IMR-90 (cell line): ENCODE measurements around the gene KCNH2. TPM values are rescaled to one million over a fixed set of nuclear protein-coding genes. Genes with fewer than 3 reads are reported as not detected.

Experiments
- ATAC-seq: fragments of 200-7000 bp; cut with Tn5 transposase; 2 replicates; pipeline ENCODE4 v1.9.1; 2020; ENCODE audit warnings: low read depth, mild to moderate bottlenecking, moderate library complexity
- BruUV-seq: library from RNA; stranded (reverse); fragments of 400-500 nt; replicated peaks from 2 replicates; lab custom pipeline; 2021; lab: Mats Ljungman, UMichigan
- CTCF ChIA-PET: fragments of 300-600 bp; formaldehyde crosslinking; extraction: SDS; loops from one replicate; lab custom pipeline; 2021; ENCODE audit warnings: antibody characterized with exemption; lab: Yijun Ruan, JAX
- POLR2A ChIA-PET: fragments of 300-600 bp; sonication (Branson Sonifier 250); formaldehyde crosslinking; loops from one replicate; lab custom pipeline; 2022; ENCODE audit warnings: antibody characterized with exemption; ENCODE audit not compliant: unreplicated experiment; lab: Charles Lee
- DNase-seq: peaks from one replicate; pipeline ENCODE4 v3.0.0; 2013
- H2AFZ ChIP-seq: replicated peaks from 2 replicates; pipeline ENCODE3; 2013; ENCODE audit warnings: low read length, mild to moderate bottlenecking; ENCODE audit not compliant: poor library complexity
- H2AK5ac ChIP-seq: 2 replicates; pipeline ENCODE4 v1.6.1; 2013; ENCODE audit warnings: low read depth, low read length, inconsistent platforms
- H2AK9ac ChIP-seq: replicated peaks from 2 replicates; pipeline ENCODE3; 2013; ENCODE audit warnings: mild to moderate bottlenecking, low read depth, low read length, moderate library complexity; ENCODE audit not compliant: poor library complexity
- H2BK120ac ChIP-seq: 2 replicates; pipeline ENCODE4 v1.6.1; 2013; ENCODE audit warnings: low read depth, low read length, inconsistent platforms
- H2BK15ac ChIP-seq: 3 replicates; pipeline ENCODE4 v1.6.1; 2013; ENCODE audit warnings: low read depth, low read length, inconsistent platforms
- H2BK20ac ChIP-seq: 2 replicates; pipeline ENCODE4 v1.6.1; 2013; ENCODE audit warnings: low read depth, mild to moderate bottlenecking, inconsistent platforms, low read length, moderate library complexity
- H2BK5ac ChIP-seq: 2 replicates; pipeline ENCODE4 v1.6.1; 2013; ENCODE audit warnings: mild to moderate bottlenecking, low read depth, low read length, inconsistent platforms; ENCODE audit not compliant: poor library complexity, severe bottlenecking
- H3K14ac ChIP-seq: replicated peaks from 2 replicates; pipeline ENCODE4 v1.6.1; 2013; ENCODE audit warnings: low read depth, low read length, inconsistent platforms
- H3K18ac ChIP-seq: 2 replicates; pipeline ENCODE4 v1.6.1; 2013; ENCODE audit warnings: low read depth, low read length, control low read depth
- H3K23ac ChIP-seq: 2 replicates; pipeline ENCODE4 v1.6.1; 2013; ENCODE audit warnings: low read depth, low read length, inconsistent platforms
- H3K27ac ChIP-seq: 2 replicates; pipeline ENCODE4 v1.5.1; 2013; ENCODE audit warnings: mild to moderate bottlenecking, control low read depth, low read length; ENCODE audit not compliant: insufficient read depth
- H3K27me3 ChIP-seq: 2 replicates; pipeline ENCODE4 v1.6.1; 2013; ENCODE audit warnings: low read length; ENCODE audit not compliant: control insufficient read depth, insufficient read depth
- H3K36me3 ChIP-seq: 2 replicates; pipeline ENCODE4 v1.6.1; 2013; ENCODE audit warnings: low read length, mixed read lengths; ENCODE audit not compliant: control insufficient read depth, insufficient read depth
- H3K4ac ChIP-seq: 2 replicates; pipeline ENCODE4 v1.6.1; 2013; ENCODE audit warnings: low read depth, low read length, inconsistent platforms
- H3K4me1 ChIP-seq: 2 replicates; pipeline ENCODE4 v1.6.1; 2013; ENCODE audit warnings: low read length, mixed read lengths; ENCODE audit not compliant: control insufficient read depth, insufficient read depth
- H3K4me2 ChIP-seq: 2 replicates; pipeline ENCODE4 v1.6.1; 2013; ENCODE audit warnings: low read depth, mild to moderate bottlenecking, control low read depth, low read length, moderate library complexity
- H3K4me3 ChIP-seq: 2 replicates; pipeline ENCODE4 v1.5.1; 2013; ENCODE audit warnings: low read depth, mild to moderate bottlenecking, control low read depth, low read length, moderate library complexity; ENCODE audit not compliant: insufficient read depth
- H3K56ac ChIP-seq: 2 replicates; pipeline ENCODE4 v1.6.1; 2013; ENCODE audit warnings: low read length, inconsistent platforms; ENCODE audit not compliant: insufficient read depth; ENCODE audit errors: extremely low read depth
- H3K79me1 ChIP-seq, 2 experiments: 2 replicates each; pipeline ENCODE4 v1.6.1; 2013; ENCODE audit warnings: low read length in 2 of 2, inconsistent platforms in 1 of 2, low read depth in 1 of 2
- H3K9ac ChIP-seq: 2 replicates; pipeline ENCODE4 v1.6.1; 2013; ENCODE audit warnings: low read depth, low read length, control low read depth
- H3K9me1 ChIP-seq: 2 replicates; pipeline ENCODE4 v1.6.1; 2013; ENCODE audit warnings: low read length, inconsistent platforms; ENCODE audit not compliant: insufficient read depth
- H3K9me3 ChIP-seq: 2 replicates; pipeline ENCODE4 v1.6.1; 2013; ENCODE audit warnings: low read length; ENCODE audit not compliant: control insufficient read depth, insufficient read depth
- H4K20me1 ChIP-seq: 2 replicates; pipeline ENCODE4 v1.6.1; 2013; ENCODE audit warnings: low read length, inconsistent platforms; ENCODE audit not compliant: insufficient read depth
- H4K5ac ChIP-seq: 2 replicates; pipeline ENCODE4 v1.6.1; 2013; ENCODE audit warnings: mild to moderate bottlenecking, low read depth, low read length, control low read depth
- H4K8ac ChIP-seq, 2 experiments: 2 replicates each; pipeline ENCODE4 v1.6.1; 2013; ENCODE audit warnings: low read depth in 2 of 2, low read length in 2 of 2, control low read depth in 1 of 2, inconsistent platforms in 1 of 2
- H4K91ac ChIP-seq: 2 replicates; pipeline ENCODE4 v1.6.1; 2013; ENCODE audit warnings: low read depth, low read length, inconsistent platforms; ENCODE audit not compliant: insufficient read depth
- BHLHE40 ChIP-seq: fragments of 150-350 bp; IDR thresholded peaks from 2 replicates; pipeline ENCODE4 v1.6.1; 2016; ENCODE audit warnings: mild to moderate bottlenecking, low read depth, low read length
- CEBPB ChIP-seq: IDR thresholded peaks from 2 replicates; pipeline ENCODE4 v1.6.1; 2012; ENCODE audit warnings: low read depth, low read length, improper control_type of control experiment
- CHD1 ChIP-seq: IDR thresholded peaks from 2 replicates; pipeline ENCODE4 v1.6.1; 2012; ENCODE audit warnings: low read depth, low read length, improper control_type of control experiment
- CTCF ChIP-seq: conservative IDR thresholded peaks from 2 replicates; pipeline ENCODE4 v1.5.1; 2012; ENCODE audit warnings: mild to moderate bottlenecking, low read depth, low read length, improper control_type of control experiment
- ELK1 ChIP-seq: fragments of 150-350 bp; IDR thresholded peaks from 2 replicates; pipeline ENCODE4 v1.6.1; 2016; ENCODE audit warnings: low read depth, mild to moderate bottlenecking, low read length, moderate library complexity, borderline replicate concordance
- FOS ChIP-seq: fragments of 150-350 bp; IDR thresholded peaks from 2 replicates; pipeline ENCODE4 v1.6.1; 2016; ENCODE audit warnings: low read depth, low read length
- MAFK ChIP-seq: IDR thresholded peaks from 2 replicates; pipeline ENCODE4 v1.6.1; 2012; ENCODE audit warnings: low read depth, low read length, improper control_type of control experiment
- MAZ ChIP-seq: IDR thresholded peaks from 2 replicates; pipeline ENCODE4 v1.6.1; 2012; ENCODE audit warnings: low read depth, mild to moderate bottlenecking, low read length, improper control_type of control experiment, moderate library complexity, borderline replicate concordance
- NFE2L2 ChIP-seq: fragments of 150-350 bp; IDR thresholded peaks from 2 replicates; pipeline ENCODE4 v1.6.1; 2016; ENCODE audit warnings: low read depth, mild to moderate bottlenecking, low read length
- POLR2A ChIP-seq: IDR thresholded peaks from 2 replicates; pipeline ENCODE4 v1.6.1; 2012; ENCODE audit warnings: mild to moderate bottlenecking, low read depth, low read length
- RFX5 ChIP-seq: IDR thresholded peaks from 2 replicates; pipeline ENCODE4 v1.8.0; 2012; ENCODE audit warnings: low read depth, mild to moderate bottlenecking, low read length, moderate library complexity
- SMC3 ChIP-seq: fragments of 150-350 bp; IDR thresholded peaks from 2 replicates; pipeline ENCODE4 v1.6.1; 2016; ENCODE audit warnings: low read depth, mild to moderate bottlenecking, antibody characterized with exemption, low read length, moderate library complexity
- USF2 ChIP-seq: fragments of 150-350 bp; IDR thresholded peaks from 2 replicates; pipeline ENCODE4 v1.6.1; 2017; ENCODE audit warnings: mild to moderate bottlenecking, antibody characterized with exemption, low read length, low read depth
- WGBS, 2 experiments: methylation state at CpG; one replicate each; pipeline versions ENCODE4 v1.1.5 to v1.1.7; 2013; ENCODE audit warnings: missing lambda C conversion rate in 2 of 2; ENCODE audit not compliant: insufficient read length in 1 of 2; ENCODE audit errors: extremely low coverage in 2 of 2; 5-methylcytosine and 5-hydroxymethylcytosine counted together
- dilution Hi-C: fragments of 300-500 bp; cut with HindIII; formaldehyde crosslinking; loops from one replicate; pipeline ENCODE4 v1.14.3; 2018; ENCODE audit warnings: low sequenced_read_pairs; ENCODE audit not compliant: unreplicated experiment
- in situ Hi-C: fragments of 300-500 bp; cut with MboI; formaldehyde crosslinking; loops from 3 replicates; pipeline ENCODE4 v1.14.3; 2019; ENCODE audit warnings: low sequenced_read_pairs, inconsistent platforms, mixed read lengths
- intact Hi-C: fragments of 100-400 bp; cut with micrococcal nuclease; formaldehyde crosslinking; loops from 2 replicates; pipeline ENCODE4 v1.10.0; 2022
- polyA plus RNA-seq, 3 experiments: library from polyadenylated mRNA; depleted of rRNA; stranded (reverse); fragments of >200 nt; gene quantifications; 2 replicates each; pipeline ENCODE4 v1.2.3, GENCODE V29; 2012; ENCODE audit warnings: low replicate concordance in 1 of 3
- total RNA-seq: library from RNA; depleted of rRNA; stranded (reverse); fragments of >200 nt; gene quantifications from 2 replicates; pipeline ENCODE4 v1.2.3, GENCODE V29; 2012

The KCNH2 gene
- total and polyA plus RNA-seq, 2 of the 4 experiments (the other 2 are of a cell fraction), result 0.90 to 2.1 TPM

GRCh38 chr7:150904011-150904909 is 73.9 kb downstream of the KCNH2 start:
- intact Hi-C loops, result loop anchor here (5.0 kb wide), 1 partner anchor 268 kb away; no protein-coding TSS in a partner anchor
- H3K23ac ChIP-seq, result peak overlapping the region; percentile 63
- peak overlapping the region; percentile 42 for H2BK5ac ChIP-seq
- peak overlapping the region; percentile 99 for H3K18ac ChIP-seq
- no peak overlapping the region for H2AK9ac ChIP-seq
- in situ Hi-C loops, result loop anchor here (5.0 to 10.0 kb wide), 2 partner anchors 83 to 201 kb away; no protein-coding TSS in a partner anchor
- peaks cover 13% of the 10 kb centered on the region for H3K4me1 ChIP-seq
- H3K4me2 ChIP-seq, result peak overlapping the region; percentile 59; the same call in 1 of the 2 replicates
- H3K36me3 ChIP-seq, result no peaks in the 10 kb centered on the region
- no peak overlapping the region for H3K9ac ChIP-seq
- ChIA-PET CTCF (no interaction called here), POLR2A (no interaction called here)
- H4K5ac ChIP-seq, result peak overlapping the region; percentile 93; the same call in 1 of the 2 replicates
- no peak overlapping the region for H3K56ac ChIP-seq
- peak overlapping the region; percentile 80 for H2BK120ac ChIP-seq
- WGBS, 2 experiments, result 100% methylated on average over 1 of the region's 6 CpGs; no CpG with 5 or more reads in 1 of the 2 experiments
- ATAC-seq (no peak), DNase-seq (no peak)
- no peak overlapping the region for H3K4me3 ChIP-seq
- peak overlapping the region; percentile 85; the same call in 1 of the 2 replicates for H3K27ac ChIP-seq
- no TSS peak for BruUV-seq
- peak overlapping the region; percentile 17 to 73; a peak in 2 of 4 replicates for H4K8ac ChIP-seq
- H4K20me1 ChIP-seq, result no peaks in the 10 kb centered on the region
- peak overlapping the region; percentile 83 for H2AK5ac ChIP-seq
- no peaks in the 10 kb centered on the region for H3K9me3 ChIP-seq
- peak overlapping the region; percentile 80; the same call in 1 of the 2 replicates for H3K14ac ChIP-seq
- H3K79me1 ChIP-seq, result no peaks in the 10 kb centered on the region
- peaks cover 4% of the 10 kb centered on the region for H3K9me1 ChIP-seq
- H4K91ac ChIP-seq, result peak overlapping the region; percentile 80
- H3K4ac ChIP-seq, result peak overlapping the region; percentile 88
- peak overlapping the region; percentile 47 for H2AFZ ChIP-seq
- no peaks in the 10 kb centered on the region; the same call in 1 of the 2 replicates for H3K27me3 ChIP-seq
- dilution Hi-C loops, result no loop called here
- H2BK20ac ChIP-seq, result peak overlapping the region; percentile 68; the same call in 1 of the 2 replicates
- H2BK15ac ChIP-seq, result peak overlapping the region; percentile 53; the same call in 1 of the 3 replicates
- TF ChIP-seq USF2 (no peak), MAFK (no peak), NFE2L2 (no peak), POLR2A (no peak), CTCF (no peak), SMC3 (no peak), BHLHE40 (no peak), RFX5 (no peak), ELK1 (no peak), CEBPB (no peak), CHD1 (no peak), MAZ (no peak), FOS (no peak)
